Mucosa of descending colon (tissue), 3 donors: Measurements from ENCODE around the gene BACH1. TPM values are rescaled to one million over a fixed set of nuclear protein-coding genes. Genes with fewer than 3 reads are reported as not detected.

Experiments
- ATAC-seq: fragments of 200-7000 bp; cut with Tn5 transposase; one replicate; pipeline ENCODE4 v1.9.1; 2020; ENCODE audit warnings: mild to moderate bottlenecking, moderate library complexity
- DNase-seq, 3 donors: peaks; one replicate each; pipeline ENCODE4 v3.0.0-alpha.2; 2020
- H3K36me3 ChIP-seq: fragments of 200-600 bp; one replicate; pipeline ENCODE4 v1.8.0; 2021; ENCODE audit warnings: low read depth, mild to moderate bottlenecking
- H3K4me1 ChIP-seq: fragments of 200-600 bp; one replicate; pipeline ENCODE4 v1.8.0; 2021; ENCODE audit warnings: low read depth, mild to moderate bottlenecking
- H3K4me3 ChIP-seq: fragments of 200-600 bp; one replicate; pipeline ENCODE4 v1.8.0; 2021; ENCODE audit warnings: mild to moderate bottlenecking
- H3K9me3 ChIP-seq: fragments of 200-600 bp; one replicate; pipeline ENCODE4 v1.8.0; 2021; ENCODE audit warnings: mild to moderate bottlenecking
- CTCF ChIP-seq: fragments of 200-600 bp; IDR thresholded peaks from one replicate; pipeline ENCODE4 v1.8.0; 2022; ENCODE audit warnings: antibody characterized with exemption, mild to moderate bottlenecking
- intact Hi-C, 2 donors: fragments of 100-400 bp; cut with DNase I in 1 of 2; cut with micrococcal nuclease in 1 of 2; formaldehyde crosslinking; loops; one replicate each; pipeline versions ENCODE4 v1.11.0 to v1.11.1; 2022; cut with DNase I, micrococcal nuclease
- total RNA-seq, 3 donors: library from RNA; stranded (reverse); fragmentation: NEBNext Ultra II Directional in 2 of 3; extraction: Animal tissue kit (Norgen Biotek cat#: 25700) in 2 of 3; gene quantifications; one replicate each; pipeline versions ENCODE4 v1.2.1 to v1.2.4, GENCODE V29; 2021 to 2023
- donor health status: DM: no; HTN: no; CAD: no; lungs with moderate emphysema.
- donor health status: DM: no; HTN: no; CAD: no.
- donor health status: DM: no; HTN: yes; CAD: no.

Gene BACH1
- total RNA-seq, 3 donors from 2014 or later = 54.0 to 107 (median 57.2) TPM

GRCh38 chr21:29326914-29327554 lies 28.3 kb downstream of the BACH1 start:
- DNase-seq (no peak), ATAC-seq (no peak)
- TF ChIP-seq CTCF = no peak
- H3K4me1 ChIP-seq = peaks cover 3% of the 10 kb centered on the region
- no peak overlapping the region for H3K4me3 ChIP-seq
- intact Hi-C loops = no loop called here
- H3K9me3 ChIP-seq = no peaks in the 10 kb centered on the region
- H3K36me3 ChIP-seq = no peaks in the 10 kb centered on the region

GRCh38 chr21:29329406-29329805 lies 30.7 kb downstream of the BACH1 start:
- Histone ChIP-seq H3K4me1 (no peaks in the 10 kb centered on the region), H3K9me3 (no peaks in the 10 kb centered on the region), H3K4me3 (no peak overlapping the region), H3K36me3 (no peaks in the 10 kb centered on the region)
- TF ChIP-seq CTCF = no peak
- DNase-seq = no peak
- intact Hi-C loops = no loop called here
- ATAC-seq = no peak

GRCh38 chr21:29330797-29331196 lies 32.1 kb downstream of the BACH1 start:
- Histone ChIP-seq H3K4me1 (no peaks in the 10 kb centered on the region), H3K4me3 (no peak overlapping the region), H3K36me3 (no peaks in the 10 kb centered on the region), H3K9me3 (no peaks in the 10 kb centered on the region)
- TF ChIP-seq CTCF = no peak
- no peak for ATAC-seq
- intact Hi-C loops = no loop called here
- no peak for DNase-seq

GRCh38 chr21:29332461-29333362 lies 34.0 kb downstream of the BACH1 start:
- DNase-seq (no peak), ATAC-seq (no peak)
- no peak for TF ChIP-seq CTCF
- intact Hi-C loops = no loop called here
- H3K9me3 ChIP-seq = no peaks in the 10 kb centered on the region
- H3K36me3 ChIP-seq = no peaks in the 10 kb centered on the region
- H3K4me3 ChIP-seq = no peak overlapping the region
- H3K4me1 ChIP-seq = no peaks in the 10 kb centered on the region

- H3K36me3 ChIP-seq = no peaks in the 10 kb centered on the region
- intact Hi-C loops = no loop called here
- no peak for TF ChIP-seq CTCF
- no peaks in the 10 kb centered on the region for H3K4me1 ChIP-seq
- ATAC-seq (no peak), DNase-seq (no peak)
- no peak overlapping the region for H3K4me3 ChIP-seq
- H3K9me3 ChIP-seq = no peaks in the 10 kb centered on the region
These were observed 34.7 kb downstream of the BACH1 start for GRCh38 chr21:29333406-29333805.
